WTC11 (cell line): ENCODE results near the gene TUBGCP2.

Experiments
- NFE2L1 ChIP-seq: sonication (generic); formaldehyde crosslinking; IDR thresholded peaks from 2 replicates; pipeline ENCODE4 v1.8.1; 2023; ENCODE audit warnings: missing genetic modification reagents
- NR1H2 ChIP-seq: sonication (generic); formaldehyde crosslinking; IDR thresholded peaks from 2 replicates; pipeline ENCODE4 v1.9.0; 2021; ENCODE audit warnings: mild to moderate bottlenecking, moderate library complexity, missing genetic modification reagents
- ZBTB21 ChIP-seq: sonication (generic); formaldehyde crosslinking; IDR thresholded peaks from 2 replicates; pipeline ENCODE4 v1.8.1; 2023; ENCODE audit warnings: mild to moderate bottlenecking, missing genetic modification reagents, borderline replicate concordance
- ZNF219 ChIP-seq: sonication (generic); formaldehyde crosslinking; IDR thresholded peaks from 2 replicates; pipeline ENCODE4 v1.8.0; 2023; ENCODE audit warnings: missing genetic modification reagents, mild to moderate bottlenecking, borderline replicate concordance
- TF ChIP-seq, protein P1 (sequence below): sonication (generic); formaldehyde crosslinking; conservative IDR thresholded peaks from 2 replicates; pipeline ENCODE4 v1.8.1; 2022; ENCODE audit warnings: mild to moderate bottlenecking, missing genetic modification reagents
- TF ChIP-seq, protein P2 (sequence below): fragments of 200-600 bp; IDR thresholded peaks from 2 replicates; pipeline ENCODE4 v1.8.0; 2022; ENCODE audit warnings: antibody characterized with exemption
- TF ChIP-seq, protein P3 (sequence below): sonication (generic); formaldehyde crosslinking; IDR thresholded peaks from 2 replicates; pipeline ENCODE4 v1.8.0; 2022; ENCODE audit warnings: mild to moderate bottlenecking, missing genetic modification reagents
- TF ChIP-seq, protein P4 (sequence below): sonication (generic); formaldehyde crosslinking; IDR thresholded peaks from 2 replicates; pipeline ENCODE4 v1.8.0; 2022; ENCODE audit warnings: mild to moderate bottlenecking, missing genetic modification reagents
- TF ChIP-seq, protein P5 (sequence below): sonication (generic); formaldehyde crosslinking; IDR thresholded peaks from 2 replicates; pipeline ENCODE4 v1.8.0; 2022; ENCODE audit warnings: mild to moderate bottlenecking, missing genetic modification reagents

DNA sequence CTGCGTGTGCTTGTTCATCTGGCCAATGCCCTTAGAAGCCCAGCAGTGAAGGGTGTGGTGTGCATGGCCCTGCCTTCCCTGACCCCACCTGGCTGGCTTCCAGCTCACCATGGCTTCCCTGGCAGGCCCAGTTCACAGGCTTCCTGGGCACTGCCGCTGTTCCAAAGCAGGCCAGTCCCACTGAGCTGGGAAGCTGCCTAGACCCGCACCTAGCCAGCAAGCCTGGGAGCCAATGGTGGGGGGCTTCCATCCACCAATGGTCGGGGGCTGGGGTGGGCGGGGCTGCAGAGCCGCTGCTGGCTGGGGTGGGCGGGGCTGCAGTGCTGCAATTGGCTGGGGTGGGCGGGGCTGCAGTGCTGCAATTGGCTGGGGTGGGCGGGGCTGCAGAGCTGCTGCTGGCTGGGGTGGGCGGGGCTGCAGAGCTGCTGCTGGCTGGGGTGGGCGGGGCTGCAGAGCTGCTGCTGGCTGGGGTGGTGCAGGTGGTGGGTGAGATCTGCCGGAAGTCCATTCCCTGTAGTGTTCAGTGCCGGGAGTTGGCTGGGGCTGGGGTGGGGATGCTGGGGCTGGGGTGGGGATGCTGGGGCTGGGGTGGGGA is 15.6 kb upstream of the TUBGCP2 start:
- TF ChIP-seq, protein P1, sequence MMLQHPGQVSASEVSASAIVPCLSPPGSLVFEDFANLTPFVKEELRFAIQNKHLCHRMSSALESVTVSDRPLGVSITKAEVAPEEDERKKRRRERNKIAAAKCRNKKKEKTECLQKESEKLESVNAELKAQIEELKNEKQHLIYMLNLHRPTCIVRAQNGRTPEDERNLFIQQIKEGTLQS, result no peak
- TF ChIP-seq, protein P2, sequence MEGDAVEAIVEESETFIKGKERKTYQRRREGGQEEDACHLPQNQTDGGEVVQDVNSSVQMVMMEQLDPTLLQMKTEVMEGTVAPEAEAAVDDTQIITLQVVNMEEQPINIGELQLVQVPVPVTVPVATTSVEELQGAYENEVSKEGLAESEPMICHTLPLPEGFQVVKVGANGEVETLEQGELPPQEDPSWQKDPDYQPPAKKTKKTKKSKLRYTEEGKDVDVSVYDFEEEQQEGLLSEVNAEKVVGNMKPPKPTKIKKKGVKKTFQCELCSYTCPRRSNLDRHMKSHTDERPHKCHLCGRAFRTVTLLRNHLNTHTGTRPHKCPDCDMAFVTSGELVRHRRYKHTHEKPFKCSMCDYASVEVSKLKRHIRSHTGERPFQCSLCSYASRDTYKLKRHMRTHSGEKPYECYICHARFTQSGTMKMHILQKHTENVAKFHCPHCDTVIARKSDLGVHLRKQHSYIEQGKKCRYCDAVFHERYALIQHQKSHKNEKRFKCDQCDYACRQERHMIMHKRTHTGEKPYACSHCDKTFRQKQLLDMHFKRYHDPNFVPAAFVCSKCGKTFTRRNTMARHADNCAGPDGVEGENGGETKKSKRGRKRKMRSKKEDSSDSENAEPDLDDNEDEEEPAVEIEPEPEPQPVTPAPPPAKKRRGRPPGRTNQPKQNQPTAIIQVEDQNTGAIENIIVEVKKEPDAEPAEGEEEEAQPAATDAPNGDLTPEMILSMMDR, result no peak
- TF ChIP-seq, protein P3, sequence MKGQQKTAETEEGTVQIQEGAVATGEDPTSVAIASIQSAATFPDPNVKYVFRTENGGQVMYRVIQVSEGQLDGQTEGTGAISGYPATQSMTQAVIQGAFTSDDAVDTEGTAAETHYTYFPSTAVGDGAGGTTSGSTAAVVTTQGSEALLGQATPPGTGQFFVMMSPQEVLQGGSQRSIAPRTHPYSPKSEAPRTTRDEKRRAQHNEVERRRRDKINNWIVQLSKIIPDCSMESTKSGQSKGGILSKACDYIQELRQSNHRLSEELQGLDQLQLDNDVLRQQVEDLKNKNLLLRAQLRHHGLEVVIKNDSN (CRISPR knock-in tag), result no peak
- TF ChIP-seq ZBTB21 (CRISPR knock-in tag) (no peak), NR1H2 (CRISPR knock-in tag) (no peak), ZNF219 (CRISPR knock-in tag) (no peak), NFE2L1 (no peak)
- TF ChIP-seq, protein P4, sequence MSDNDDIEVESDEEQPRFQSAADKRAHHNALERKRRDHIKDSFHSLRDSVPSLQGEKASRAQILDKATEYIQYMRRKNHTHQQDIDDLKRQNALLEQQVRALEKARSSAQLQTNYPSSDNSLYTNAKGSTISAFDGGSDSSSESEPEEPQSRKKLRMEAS, result no peak
- TF ChIP-seq, protein P5, sequence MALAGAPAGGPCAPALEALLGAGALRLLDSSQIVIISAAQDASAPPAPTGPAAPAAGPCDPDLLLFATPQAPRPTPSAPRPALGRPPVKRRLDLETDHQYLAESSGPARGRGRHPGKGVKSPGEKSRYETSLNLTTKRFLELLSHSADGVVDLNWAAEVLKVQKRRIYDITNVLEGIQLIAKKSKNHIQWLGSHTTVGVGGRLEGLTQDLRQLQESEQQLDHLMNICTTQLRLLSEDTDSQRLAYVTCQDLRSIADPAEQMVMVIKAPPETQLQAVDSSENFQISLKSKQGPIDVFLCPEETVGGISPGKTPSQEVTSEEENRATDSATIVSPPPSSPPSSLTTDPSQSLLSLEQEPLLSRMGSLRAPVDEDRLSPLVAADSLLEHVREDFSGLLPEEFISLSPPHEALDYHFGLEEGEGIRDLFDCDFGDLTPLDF (CRISPR knock-in tag), result no peak
